GM12878 (cell line): ENCODE data around the gene PDZK1. TPM values are rescaled to one million over a fixed set of nuclear protein-coding genes. Genes with fewer than 3 reads are reported as not detected.

ENCODE experiments used
- ATAC-seq: fragments of 200-7000 bp; cut with Tn5 transposase; 3 replicates; pipeline ENCODE4 v1.9.1; 2020; ENCODE audit warnings: mild to moderate bottlenecking, moderate library complexity
- BruUV-seq: library from RNA; stranded (reverse); fragments of 400-500 nt; replicated peaks from 2 replicates; lab custom pipeline; 2021; lab: Mats Ljungman, UMichigan
- CTCF ChIA-PET: fragments of 300-600 bp; sonication (Branson Sonifier 250); formaldehyde crosslinking; extraction: SDS; loops from one replicate; lab custom pipeline; 2021; ENCODE audit warnings: inconsistent platforms; lab: Yijun Ruan, JAX
- POLR2A ChIA-PET: fragments of 350-600 bp; formaldehyde crosslinking; extraction: SDS; loops from one replicate; lab custom pipeline; 2021; ENCODE audit warnings: inconsistent platforms; lab: Charles Lee
- RAD21 ChIA-PET: fragments of 300-600 bp; sonication (Branson Sonifier 250); formaldehyde crosslinking; loops from one replicate; lab custom pipeline; 2023; ENCODE audit warnings: antibody characterized with exemption; ENCODE audit not compliant: unreplicated experiment; lab: Charles Lee
- SMC1A ChIA-PET: fragments of 300-600 bp; sonication (Branson Sonifier 250); formaldehyde crosslinking; loops from one replicate; lab custom pipeline; 2023; ENCODE audit not compliant: unreplicated experiment, uncharacterized antibody; lab: Charles Lee
- DNase-seq: peaks from one replicate; pipeline ENCODE4 v3.0.0-alpha.2; 2011; ENCODE audit warnings: low read depth, low spot score
- FAIRE-seq: peaks from 3 replicates; lab custom pipeline; 2011; peaks lifted over from hg19 to GRCh38; lab: Jason Lieb, UNC
- H2AFZ ChIP-seq: 2 replicates; pipeline ENCODE4 v1.6.0; 2011; ENCODE audit warnings: low read depth, low read length, control low read depth; ENCODE audit not compliant: control insufficient read depth
- H3K27ac ChIP-seq: 2 replicates; pipeline ENCODE4 v1.5.1; 2011; ENCODE audit warnings: control low read depth; ENCODE audit not compliant: control insufficient read depth, insufficient read depth
- H3K27me3 ChIP-seq, 2 experiments: replicated peaks in 1 of 2; 2 replicates each; pipeline versions ENCODE4 v1.6.0 to v1.6.1; 2011; ENCODE audit warnings: low read length in 1 of 2; ENCODE audit not compliant: control insufficient read depth in 2 of 2, insufficient read depth in 2 of 2
- H3K36me3 ChIP-seq, 2 experiments: 2 replicates each; pipeline ENCODE4 v1.5.1; 2011; ENCODE audit warnings: low read length in 1 of 2; ENCODE audit not compliant: control insufficient read depth in 2 of 2, insufficient read depth in 2 of 2
- H3K4me1 ChIP-seq: 2 replicates; pipeline ENCODE4 v1.6.1; 2011; ENCODE audit warnings: mild to moderate bottlenecking, low read length, moderate library complexity, mixed read lengths; ENCODE audit not compliant: control insufficient read depth, insufficient read depth
- H3K4me2 ChIP-seq: 2 replicates; pipeline ENCODE4 v1.6.0; 2011; ENCODE audit warnings: control low read depth; ENCODE audit not compliant: control insufficient read depth, insufficient read depth
- H3K4me3 ChIP-seq: fragments of 200-600 bp; sonication (generic); 2 replicates; pipeline ENCODE4 v1.5.1; 2016
- H3K79me2 ChIP-seq: 2 replicates; pipeline ENCODE4 v1.6.0; 2011; ENCODE audit warnings: low read length; ENCODE audit not compliant: control insufficient read depth, insufficient read depth
- H3K9ac ChIP-seq: 2 replicates; pipeline ENCODE4 v1.8.0; 2011; ENCODE audit warnings: low read length, control low read depth, mixed read lengths; ENCODE audit not compliant: control insufficient read depth, insufficient read depth
- H3K9me3 ChIP-seq: replicated peaks from 3 replicates; pipeline ENCODE4 v1.5.1; 2011; ENCODE audit warnings: mild to moderate bottlenecking, low read length; ENCODE audit not compliant: control insufficient read depth, insufficient read depth
- H4K20me1 ChIP-seq: 2 replicates; pipeline ENCODE4 v1.6.0; 2011; ENCODE audit not compliant: control insufficient read depth, insufficient read depth
- MTA2 ChIP-seq: fragments of 450-650 bp; IDR thresholded peaks from 2 replicates; pipeline ENCODE4 v1.6.1; 2016; ENCODE audit warnings: low read depth, mild to moderate bottlenecking, moderate library complexity
- MTA3 ChIP-seq: IDR thresholded peaks from 2 replicates; pipeline ENCODE4 v1.6.1; 2012; ENCODE audit warnings: low read length, inconsistent platforms, borderline replicate concordance
- MYC ChIP-seq: IDR thresholded peaks from 2 replicates; pipeline ENCODE4 v1.6.1; 2011; ENCODE audit warnings: mild to moderate bottlenecking, low read length, moderate library complexity, inconsistent platforms; ENCODE audit not compliant: insufficient read depth, insufficient replicate concordance, insufficient read length, severe bottlenecking
- POLR2A ChIP-seq: IDR thresholded peaks from 2 replicates; pipeline ENCODE4 v1.6.1; 2011; ENCODE audit warnings: low read depth, mild to moderate bottlenecking, low read length
- POLR2AphosphoS2 ChIP-seq: IDR thresholded peaks from 2 replicates; pipeline ENCODE4 v1.6.1; 2011; ENCODE audit warnings: low read depth, mild to moderate bottlenecking, low read length, improper control_type of control experiment, moderate library complexity
- ZZZ3 ChIP-seq: IDR thresholded peaks from 2 replicates; pipeline ENCODE4 v1.6.1; 2011; ENCODE audit warnings: low read depth; ENCODE audit not compliant: control insufficient read depth, insufficient read length
- WGBS: methylation state at CpG from one replicate; pipeline ENCODE4 v1.1.6; 2016; ENCODE audit warnings: low lambda C conversion rate; ENCODE audit not compliant: insufficient replicate concordance, insufficient coverage; ENCODE audit errors: missing lambda C conversion rate; 5-methylcytosine and 5-hydroxymethylcytosine counted together
- in situ Hi-C: fragments of 300-500 bp; cut with MboI; formaldehyde crosslinking; loops from 9 replicates; pipeline ENCODE4 v1.14.3; 2018; ENCODE audit warnings: mixed read lengths
- intact Hi-C: fragments of 100-400 bp; cut with micrococcal nuclease; formaldehyde crosslinking; loops from one replicate; pipeline ENCODE4 v1.14.2; 2022; ENCODE audit not compliant: unreplicated experiment
- polyA plus RNA-seq, 11 experiments: library from polyadenylated mRNA; depleted of rRNA in 4 of 11; unstranded in 6 of 11; stranded (reverse) in 5 of 11; fragments of >200 nt; fragmentation: Nextera tagmentation in 4 of 11; fragmentation: Illumina TruSeq in 1 of 11; extraction: Ambion mirVana in 4 of 11; extraction: Trizol in 1 of 11; gene quantifications; 1 replicate in 1 of 11; 2 replicates in 10 of 11; pipeline versions ENCODE4 v1.2.1 to v1.2.3, GENCODE V29; 2011 to 2016; ENCODE audit warnings: inconsistent platforms in 2 of 11, missing spikeins in 2 of 11, low read depth in 1 of 11
- total RNA-seq, 4 experiments: library from RNA; depleted of rRNA in 3 of 4; stranded (reverse); fragments of >200 nt in 3 of 4; fragmentation: Illumina TruSeq in 1 of 4; extraction: Trizol in 1 of 4; gene quantifications; 2 replicates each; pipeline versions ENCODE4 v1.2.1 to v1.2.3, GENCODE V29; 2013 to 2021
- TF ChIP-seq, protein P1 (sequence below): IDR thresholded peaks from 2 replicates; pipeline ENCODE4 v1.6.1; 2011; ENCODE audit warnings: borderline replicate concordance, low read depth, mild to moderate bottlenecking, moderate library complexity, low read length; ENCODE audit not compliant: insufficient read depth, poor library complexity, severe bottlenecking
- TF ChIP-seq, protein P2 (sequence below): fragments of 150-350 bp; IDR thresholded peaks from 2 replicates; pipeline ENCODE4 v1.6.1; 2014; ENCODE audit warnings: mild to moderate bottlenecking, low read depth, low read length
- TF ChIP-seq, protein P3 (sequence below): fragments of 450-650 bp; formaldehyde crosslinking; IDR thresholded peaks from 2 replicates; pipeline ENCODE4 v1.4.0; 2022; ENCODE audit warnings: mild to moderate bottlenecking, moderate library complexity
- TF ChIP-seq, protein P4 (sequence below): fragments of 450-650 bp; conservative IDR thresholded peaks from 2 replicates; pipeline ENCODE4 v1.6.1; 2017; ENCODE audit warnings: mild to moderate bottlenecking, moderate library complexity

PDZK1 gene
- total and polyA plus RNA-seq, 10 of the 15 experiments (the other 5 are each of a cell fraction or from before 2014, with no cell fraction given): 0.09 to 5.0 (median 0.31) TPM

DNA sequence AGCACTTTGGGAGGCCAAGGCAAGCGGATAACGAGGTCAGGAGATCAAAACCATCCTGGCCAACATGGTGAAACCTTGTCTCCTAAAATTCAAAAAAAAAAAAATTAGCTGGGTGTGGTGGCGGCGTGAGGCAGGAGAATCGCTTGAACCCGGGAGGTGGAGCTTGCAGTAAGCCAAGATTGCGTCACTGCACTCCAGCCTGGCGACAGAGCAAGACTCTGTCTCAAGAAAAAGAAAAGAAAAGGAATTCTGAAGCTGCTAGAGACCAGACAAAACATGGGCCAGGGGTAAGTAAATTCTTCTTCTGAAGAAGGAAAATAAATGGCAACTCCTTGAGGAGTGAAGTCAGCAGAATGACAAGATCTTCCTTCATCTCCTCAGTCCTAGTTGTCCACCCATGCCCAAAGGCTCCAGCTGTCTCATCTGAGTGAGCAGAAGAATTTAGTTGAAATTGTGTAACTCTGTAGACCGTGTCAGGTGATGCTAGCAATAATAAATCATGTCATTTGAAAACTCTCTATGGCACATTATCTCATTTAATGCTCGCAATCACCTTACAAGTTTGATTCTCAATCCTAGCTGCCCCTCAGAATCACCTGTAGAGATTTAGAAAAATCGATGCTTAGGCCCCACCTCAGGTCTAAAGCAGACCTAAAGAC lies 14.3 kb downstream of the PDZK1 start:
- Histone ChIP-seq H3K27me3 (no peaks in the 10 kb centered on the region), H3K4me3 (no peak overlapping the region), H4K20me1 (no peaks in the 10 kb centered on the region), H3K27ac (no peak overlapping the region), H3K4me1 (peaks cover 15% of the 10 kb centered on the region), H3K4me2 (no peak overlapping the region), H3K9me3 (no peaks in the 10 kb centered on the region), H3K9ac (no peak overlapping the region), H2AFZ (no peak overlapping the region), H3K36me3 (no peaks in the 10 kb centered on the region), H3K79me2 (no peaks in the 10 kb centered on the region)
- intact Hi-C loops (no loop called here), in situ Hi-C loops (no loop called here)
- CTCF ChIA-PET: interaction anchor here (3.0 kb wide), 1 partner anchor 27 kb away, joined by 14 read pairs; the partner anchor contains the start of gene CD160
- no peak for ATAC-seq
- no peak for DNase-seq
- POLR2A ChIA-PET: no interaction called here
- 85% methylated on average over 11 of the region's 11 CpGs for WGBS
- TF ChIP-seq, protein P1, sequence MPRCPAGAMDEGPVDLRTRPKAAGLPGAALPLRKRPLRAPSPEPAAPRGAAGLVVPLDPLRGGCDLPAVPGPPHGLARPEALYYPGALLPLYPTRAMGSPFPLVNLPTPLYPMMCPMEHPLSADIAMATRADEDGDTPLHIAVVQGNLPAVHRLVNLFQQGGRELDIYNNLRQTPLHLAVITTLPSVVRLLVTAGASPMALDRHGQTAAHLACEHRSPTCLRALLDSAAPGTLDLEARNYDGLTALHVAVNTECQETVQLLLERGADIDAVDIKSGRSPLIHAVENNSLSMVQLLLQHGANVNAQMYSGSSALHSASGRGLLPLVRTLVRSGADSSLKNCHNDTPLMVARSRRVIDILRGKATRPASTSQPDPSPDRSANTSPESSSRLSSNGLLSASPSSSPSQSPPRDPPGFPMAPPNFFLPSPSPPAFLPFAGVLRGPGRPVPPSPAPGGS: no peak
- TF ChIP-seq POLR2AphosphoS2 (no peak), MTA2 (no peak), POLR2A (no peak), MYC (no peak), ZZZ3 (no peak), MTA3 (no peak)
- TF ChIP-seq, protein P2, sequence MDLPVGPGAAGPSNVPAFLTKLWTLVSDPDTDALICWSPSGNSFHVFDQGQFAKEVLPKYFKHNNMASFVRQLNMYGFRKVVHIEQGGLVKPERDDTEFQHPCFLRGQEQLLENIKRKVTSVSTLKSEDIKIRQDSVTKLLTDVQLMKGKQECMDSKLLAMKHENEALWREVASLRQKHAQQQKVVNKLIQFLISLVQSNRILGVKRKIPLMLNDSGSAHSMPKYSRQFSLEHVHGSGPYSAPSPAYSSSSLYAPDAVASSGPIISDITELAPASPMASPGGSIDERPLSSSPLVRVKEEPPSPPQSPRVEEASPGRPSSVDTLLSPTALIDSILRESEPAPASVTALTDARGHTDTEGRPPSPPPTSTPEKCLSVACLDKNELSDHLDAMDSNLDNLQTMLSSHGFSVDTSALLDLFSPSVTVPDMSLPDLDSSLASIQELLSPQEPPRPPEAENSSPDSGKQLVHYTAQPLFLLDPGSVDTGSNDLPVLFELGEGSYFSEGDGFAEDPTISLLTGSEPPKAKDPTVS: no peak
- TF ChIP-seq, protein P3, sequence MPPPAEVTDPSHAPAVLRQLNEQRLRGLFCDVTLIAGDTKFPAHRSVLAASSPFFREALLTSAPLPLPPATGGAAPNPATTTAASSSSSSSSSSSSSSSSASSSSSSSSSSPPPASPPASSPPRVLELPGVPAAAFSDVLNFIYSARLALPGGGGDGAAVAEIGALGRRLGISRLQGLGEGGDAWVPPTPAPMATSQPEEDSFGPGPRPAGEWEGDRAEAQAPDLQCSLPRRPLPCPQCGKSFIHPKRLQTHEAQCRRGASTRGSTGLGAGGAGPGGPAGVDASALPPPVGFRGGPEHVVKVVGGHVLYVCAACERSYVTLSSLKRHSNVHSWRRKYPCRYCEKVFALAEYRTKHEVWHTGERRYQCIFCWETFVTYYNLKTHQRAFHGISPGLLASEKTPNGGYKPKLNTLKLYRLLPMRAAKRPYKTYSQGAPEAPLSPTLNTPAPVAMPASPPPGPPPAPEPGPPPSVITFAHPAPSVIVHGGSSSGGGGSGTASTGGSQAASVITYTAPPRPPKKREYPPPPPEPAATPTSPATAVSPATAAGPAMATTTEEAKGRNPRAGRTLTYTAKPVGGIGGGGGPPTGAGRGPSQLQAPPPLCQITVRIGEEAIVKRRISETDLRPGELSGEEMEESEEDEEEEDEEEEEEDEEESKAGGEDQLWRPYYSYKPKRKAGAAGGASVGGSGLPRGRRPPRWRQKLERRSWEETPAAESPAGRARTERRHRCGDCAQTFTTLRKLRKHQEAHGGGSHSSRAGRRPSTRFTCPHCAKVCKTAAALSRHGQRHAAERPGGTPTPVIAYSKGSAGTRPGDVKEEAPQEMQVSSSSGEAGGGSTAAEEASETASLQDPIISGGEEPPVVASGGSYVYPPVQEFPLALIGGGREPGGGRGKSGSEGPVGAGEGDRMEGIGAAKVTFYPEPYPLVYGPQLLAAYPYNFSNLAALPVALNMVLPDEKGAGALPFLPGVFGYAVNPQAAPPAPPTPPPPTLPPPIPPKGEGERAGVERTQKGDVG (CRISPR knock-in tag): no peak
- TF ChIP-seq, protein P4, sequence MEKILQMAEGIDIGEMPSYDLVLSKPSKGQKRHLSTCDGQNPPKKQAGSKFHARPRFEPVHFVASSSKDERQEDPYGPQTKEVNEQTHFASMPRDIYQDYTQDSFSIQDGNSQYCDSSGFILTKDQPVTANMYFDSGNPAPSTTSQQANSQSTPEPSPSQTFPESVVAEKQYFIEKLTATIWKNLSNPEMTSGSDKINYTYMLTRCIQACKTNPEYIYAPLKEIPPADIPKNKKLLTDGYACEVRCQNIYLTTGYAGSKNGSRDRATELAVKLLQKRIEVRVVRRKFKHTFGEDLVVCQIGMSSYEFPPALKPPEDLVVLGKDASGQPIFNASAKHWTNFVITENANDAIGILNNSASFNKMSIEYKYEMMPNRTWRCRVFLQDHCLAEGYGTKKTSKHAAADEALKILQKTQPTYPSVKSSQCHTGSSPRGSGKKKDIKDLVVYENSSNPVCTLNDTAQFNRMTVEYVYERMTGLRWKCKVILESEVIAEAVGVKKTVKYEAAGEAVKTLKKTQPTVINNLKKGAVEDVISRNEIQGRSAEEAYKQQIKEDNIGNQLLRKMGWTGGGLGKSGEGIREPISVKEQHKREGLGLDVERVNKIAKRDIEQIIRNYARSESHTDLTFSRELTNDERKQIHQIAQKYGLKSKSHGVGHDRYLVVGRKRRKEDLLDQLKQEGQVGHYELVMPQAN: no peak
- RAD21 ChIA-PET: no interaction called here
- SMC1A ChIA-PET: interaction anchor here (3.9 kb wide), 1 partner anchor 26 kb away, joined by 17 read pairs; the partner anchor contains the start of gene CD160
- no peak for FAIRE-seq
- no TSS peak for BruUV-seq
